HG02759 (cell line): ENCODE data around the gene QRSL1.
A peak's percentile ranks its signal among the peaks of the same experiment; 100 is the strongest.
"Not testable (repeated sequence)": the region's sequence is repeated elsewhere in the genome, so short reads cannot be mapped to it uniquely, and the experiment has no call there.

Source experiments
- ATAC-seq: cut with Tn5 transposase; IDR thresholded peaks from one replicate; pipeline ENCODE4 v1.9.1; 2021; ENCODE audit warnings: mild to moderate bottlenecking, moderate library complexity; ENCODE audit not compliant: unreplicated experiment

Gene QRSL1

GRCh38 chr6:106674541-106675229 is 45.3 kb downstream of the QRSL1 start:
- no peak for ATAC-seq

GRCh38 chr6:106677282-106677681 is 47.9 kb downstream of the QRSL1 start:
- ATAC-seq: no peak

- ATAC-seq: no peak
These were observed 54.6 kb downstream of the QRSL1 start for GRCh38 chr6:106684011-106684410.

- no peak for ATAC-seq
These were observed 56.5 kb downstream of the QRSL1 start for GRCh38 chr6:106685833-106686232.

GRCh38 chr6:106688177-106688951 is 59.0 kb downstream of the QRSL1 start:
- no peak for ATAC-seq

- ATAC-seq: no peak
These were observed 62.9 kb downstream of the QRSL1 start for GRCh38 chr6:106692112-106692818.

- no peak for ATAC-seq
These were observed 63.4 kb downstream of the QRSL1 start for GRCh38 chr6:106692819-106693208.

- no peak for ATAC-seq
These were observed 64.0 kb downstream of the QRSL1 start for GRCh38 chr6:106693418-106693817.

GRCh38 chr6:106694343-106694742 is 65.0 kb downstream of the QRSL1 start:
- ATAC-seq: no peak

- no peak for ATAC-seq
These were observed 71.2 kb downstream of the QRSL1 start for GRCh38 chr6:106700581-106700980.

GRCh38 chr6:106701201-106701600 is 71.8 kb downstream of the QRSL1 start:
- ATAC-seq: not testable (repeated sequence)

GRCh38 chr6:106702046-106702445 is 72.7 kb downstream of the QRSL1 start:
- peak; percentile 42 for ATAC-seq

- peak; percentile 94 for ATAC-seq
These were observed 73.2 kb downstream of the QRSL1 start for GRCh38 chr6:106702451-106703110.

GRCh38 chr6:106704327-106704726 is 74.9 kb downstream of the QRSL1 start:
- no peak for ATAC-seq

- no peak for ATAC-seq
These were observed 75.8 kb downstream of the QRSL1 start for GRCh38 chr6:106705156-106705555.

GRCh38 chr6:106710580-106710979 is 81.2 kb downstream of the QRSL1 start:
- no peak for ATAC-seq

- ATAC-seq: no peak
These were observed 84.9 kb downstream of the QRSL1 start for GRCh38 chr6:106714281-106714680.

- ATAC-seq: no peak
These were observed 86.5 kb downstream of the QRSL1 start for GRCh38 chr6:106715922-106716321.

GRCh38 chr6:106716966-106717365 is 87.6 kb downstream of the QRSL1 start:
- no peak for ATAC-seq
